WTC11 (cell line): ENCODE measurements around the gene FAM13B. TPM values are rescaled to one million over a fixed set of nuclear protein-coding genes. Genes with fewer than 3 reads are reported as not detected.
"Not testable (repeated sequence)": the region's sequence is repeated elsewhere in the genome, so short reads cannot be mapped to it uniquely, and the experiment has no call there.

Source experiments
- ATAC-seq: fragments of 200-7000 bp; cut with Tn5 transposase; 2 replicates; pipeline ENCODE4 v1.10.0; 2021; ENCODE audit warnings: mild to moderate bottlenecking, moderate library complexity
- CTCF ChIA-PET: fragments of 300-600 bp; sonication (Branson Sonifier 250); formaldehyde crosslinking; loops from one replicate; lab custom pipeline; 2021; ENCODE audit warnings: antibody characterized with exemption; lab: Charles Lee
- POLR2A ChIA-PET: fragments of 350-600 bp; sonication (Branson Sonifier 250); formaldehyde crosslinking; loops from one replicate; lab custom pipeline; 2021; ENCODE audit warnings: antibody characterized with exemption; lab: Charles Lee
- DNase-seq: peaks from one replicate; pipeline ENCODE4 v3.0.0; 2021; ENCODE audit warnings: low spot score
- H3K27ac Mint-ChIP-seq: 2 replicates; pipeline ENCODE4 v1.8.0; 2021; ENCODE audit warnings: mixed read lengths
- H3K27me3 Mint-ChIP-seq: 2 replicates; pipeline ENCODE4 v1.8.0; 2021; ENCODE audit warnings: low read depth, mild to moderate bottlenecking, moderate library complexity, mixed read lengths
- H3K36me3 Mint-ChIP-seq: 2 replicates; pipeline ENCODE4 v1.8.0; 2021; ENCODE audit warnings: mixed read lengths
- H3K4me1 Mint-ChIP-seq: 2 replicates; pipeline ENCODE4 v1.8.0; 2022; ENCODE audit warnings: mixed read lengths
- H3K4me3 Mint-ChIP-seq: 2 replicates; pipeline ENCODE4 v1.8.0; 2021; ENCODE audit warnings: mild to moderate bottlenecking, moderate library complexity, mixed read lengths
- H3K9me3 Mint-ChIP-seq: 2 replicates; pipeline ENCODE4 v1.8.0; 2021; ENCODE audit warnings: mixed read lengths
- CREM ChIP-seq: sonication (generic); formaldehyde crosslinking; IDR thresholded peaks from 2 replicates; pipeline ENCODE4 v1.8.1; 2022; ENCODE audit warnings: mild to moderate bottlenecking, missing genetic modification reagents, moderate library complexity
- FOXJ3 ChIP-seq: sonication (generic); formaldehyde crosslinking; IDR thresholded peaks from 2 replicates; pipeline ENCODE4 v1.9.0; 2021; ENCODE audit warnings: missing genetic modification reagents, mild to moderate bottlenecking, borderline replicate concordance
- GABPB1 ChIP-seq: sonication (generic); formaldehyde crosslinking; IDR thresholded peaks from 2 replicates; pipeline ENCODE4 v1.8.1; 2023; ENCODE audit warnings: mild to moderate bottlenecking, missing genetic modification reagents
- HMGA2 ChIP-seq: fragments of 250-450 bp; sonication (Bioruptor Pico); IDR thresholded peaks from 2 replicates; pipeline ENCODE4 v1.4.0; 2021; ENCODE audit warnings: mild to moderate bottlenecking, moderate library complexity
- JAZF1 ChIP-seq: fragments of 250-450 bp; sonication (Bioruptor Pico); IDR thresholded peaks from 2 replicates; pipeline ENCODE4 v1.9.0; 2021; ENCODE audit warnings: moderate library complexity, mild to moderate bottlenecking, inconsistent platforms
- KAT7 ChIP-seq: sonication (generic); formaldehyde crosslinking; IDR thresholded peaks from 2 replicates; pipeline ENCODE4 v1.8.1; 2023; ENCODE audit warnings: missing genetic modification reagents, mild to moderate bottlenecking, borderline replicate concordance
- NFE2L1 ChIP-seq: sonication (generic); formaldehyde crosslinking; IDR thresholded peaks from 2 replicates; pipeline ENCODE4 v1.8.1; 2023; ENCODE audit warnings: missing genetic modification reagents
- SOX15 ChIP-seq: fragments of 250-450 bp; sonication (Bioruptor Pico); IDR thresholded peaks from 2 replicates; pipeline ENCODE4 v1.9.0; 2021; ENCODE audit warnings: mild to moderate bottlenecking
- TEAD4 ChIP-seq: sonication (generic); formaldehyde crosslinking; IDR thresholded peaks from 2 replicates; pipeline ENCODE4 v1.8.0; 2022; ENCODE audit warnings: mild to moderate bottlenecking, missing genetic modification reagents
- ZNF138 ChIP-seq: sonication (generic); formaldehyde crosslinking; conservative IDR thresholded peaks from 2 replicates; pipeline ENCODE4 v1.8.1; 2022; ENCODE audit warnings: mild to moderate bottlenecking, moderate library complexity, missing genetic modification reagents
- ZNF317 ChIP-seq: sonication (generic); formaldehyde crosslinking; IDR thresholded peaks from 2 replicates; pipeline ENCODE4 v1.8.1; 2023; ENCODE audit warnings: low read depth, mild to moderate bottlenecking, moderate library complexity, missing genetic modification reagents, borderline replicate concordance
- ZNF423 ChIP-seq: fragments of 250-450 bp; sonication (Bioruptor Pico); IDR thresholded peaks from 2 replicates; pipeline ENCODE4 v2.1.2; 2022; ENCODE audit warnings: mild to moderate bottlenecking, moderate library complexity
- total RNA-seq: library from RNA; stranded (reverse); gene quantifications from 3 replicates; pipeline ENCODE4 v1.2.3, GENCODE V29; 2021
- TF ChIP-seq, protein P1 (sequence below): fragments of 250-450 bp; sonication (Bioruptor Pico); IDR thresholded peaks from 2 replicates; pipeline ENCODE4 v1.9.0; 2021; ENCODE audit warnings: mild to moderate bottlenecking
- TF ChIP-seq, protein P2 (sequence below): sonication (generic); formaldehyde crosslinking; IDR thresholded peaks from 2 replicates; pipeline ENCODE4 v1.8.0; 2022; ENCODE audit warnings: mild to moderate bottlenecking, missing genetic modification reagents
- TF ChIP-seq, protein P3 (sequence below): sonication (generic); formaldehyde crosslinking; conservative IDR thresholded peaks from 2 replicates; pipeline ENCODE4 v1.8.1; 2022; ENCODE audit warnings: mild to moderate bottlenecking, missing genetic modification reagents
- TF ChIP-seq, protein P4 (sequence below): sonication (generic); formaldehyde crosslinking; IDR thresholded peaks from 2 replicates; pipeline ENCODE4 v1.8.1; 2023; ENCODE audit warnings: mild to moderate bottlenecking, missing genetic modification reagents, moderate library complexity
- TF ChIP-seq, protein P5 (sequence below): fragments of 250-450 bp; sonication (Bioruptor Pico); IDR thresholded peaks from 2 replicates; pipeline ENCODE4 v1.9.0; 2021; ENCODE audit warnings: mild to moderate bottlenecking, borderline replicate concordance

FAM13B gene
- total RNA-seq, 1 experiment from 2014 or later, result 15.6 TPM

DNA sequence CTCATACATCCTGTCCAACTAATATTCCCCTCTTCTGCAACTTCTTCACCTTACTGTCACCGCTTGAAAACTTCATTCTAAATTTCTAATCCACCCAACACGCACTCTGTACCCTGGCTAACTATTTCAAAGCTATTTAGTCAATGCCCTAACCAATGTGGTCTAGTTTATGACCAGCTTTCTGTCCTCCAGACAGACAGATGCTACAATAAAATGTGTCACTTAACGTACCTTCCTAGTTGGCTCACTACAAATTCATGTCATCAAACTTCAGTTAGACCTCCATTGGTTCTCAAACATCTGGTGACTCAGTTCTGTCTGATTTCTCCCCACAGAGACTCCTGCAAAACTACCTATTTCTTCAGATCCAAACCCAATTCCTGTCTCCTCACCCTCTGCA is 57.7 kb downstream of the FAM13B start:
- no peak for TF ChIP-seq CREM
- TF ChIP-seq, all 79 proteins: peak for 0
- ATAC-seq (no peak), DNase-seq (no peak)
- ChIA-PET POLR2A (no interaction called here), CTCF (no interaction called here)
- Mint-ChIP-seq H3K27me3 (no peaks in the 10 kb centered on the region), H3K36me3 (peaks cover 65% of the 10 kb centered on the region), H3K9me3 (peaks cover 29% of the 10 kb centered on the region), H3K4me3 (no peak overlapping the region), H3K4me1 (no peaks in the 10 kb centered on the region), H3K27ac (no peak overlapping the region)

DNA sequence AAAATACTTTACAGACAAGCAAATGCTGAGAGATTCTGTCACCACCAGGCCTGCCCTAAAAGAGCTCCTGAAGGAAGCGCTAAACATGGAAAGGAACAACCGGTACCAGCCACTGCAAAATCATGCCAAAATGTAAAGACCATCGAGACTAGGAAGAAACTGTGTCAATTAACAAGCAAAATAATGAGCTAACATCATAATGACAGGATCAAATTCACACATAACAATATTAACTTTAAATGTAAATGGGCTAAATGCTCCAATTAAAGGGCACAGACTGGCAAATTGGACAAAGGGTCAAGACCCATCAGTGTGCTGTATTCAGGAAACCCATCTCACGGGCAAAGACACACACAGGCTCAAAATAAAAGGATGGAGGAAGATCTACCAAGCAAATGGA is 62.5 kb downstream of the FAM13B start:
- DNase-seq, H3K4me3 Mint-ChIP-seq, CTCF ChIA-PET, H3K27me3 Mint-ChIP-seq, H3K27ac Mint-ChIP-seq, H3K4me1 Mint-ChIP-seq, POLR2A ChIA-PET, ATAC-seq: not testable (repeated sequence)
- peaks cover 35% of the 10 kb centered on the region for H3K9me3 Mint-ChIP-seq
- H3K36me3 Mint-ChIP-seq, result peaks cover 59% of the 10 kb centered on the region

DNA sequence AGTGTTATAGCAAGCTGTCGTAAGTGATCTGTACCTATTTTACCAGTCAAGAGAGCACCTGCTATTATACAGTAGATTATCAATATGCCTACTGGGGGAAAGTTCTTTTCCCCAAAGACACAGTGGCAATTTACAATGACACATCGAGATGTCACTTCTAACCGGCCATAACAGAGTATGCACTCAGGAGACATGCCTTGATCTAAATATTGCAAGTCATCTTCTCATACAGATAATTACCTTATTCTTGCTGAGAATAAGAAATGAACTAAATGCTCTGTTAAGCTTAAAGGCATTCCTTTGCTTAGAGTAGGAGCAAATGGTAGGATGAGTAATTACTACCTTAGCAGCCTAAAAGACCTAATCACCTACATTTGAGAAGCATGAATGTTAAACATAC is 72.1 kb downstream of the FAM13B start:
- TF ChIP-seq TEAD4 (CRISPR knock-in tag) (no peak), SOX15 (no peak), NFE2L1 (CRISPR knock-in tag) (no peak), JAZF1 (CRISPR knock-in tag) (no peak), ZNF138 (no peak), FOXJ3 (no peak), ZNF317 (CRISPR knock-in tag) (no peak), KAT7 (no peak)
- TF ChIP-seq, protein P1, sequence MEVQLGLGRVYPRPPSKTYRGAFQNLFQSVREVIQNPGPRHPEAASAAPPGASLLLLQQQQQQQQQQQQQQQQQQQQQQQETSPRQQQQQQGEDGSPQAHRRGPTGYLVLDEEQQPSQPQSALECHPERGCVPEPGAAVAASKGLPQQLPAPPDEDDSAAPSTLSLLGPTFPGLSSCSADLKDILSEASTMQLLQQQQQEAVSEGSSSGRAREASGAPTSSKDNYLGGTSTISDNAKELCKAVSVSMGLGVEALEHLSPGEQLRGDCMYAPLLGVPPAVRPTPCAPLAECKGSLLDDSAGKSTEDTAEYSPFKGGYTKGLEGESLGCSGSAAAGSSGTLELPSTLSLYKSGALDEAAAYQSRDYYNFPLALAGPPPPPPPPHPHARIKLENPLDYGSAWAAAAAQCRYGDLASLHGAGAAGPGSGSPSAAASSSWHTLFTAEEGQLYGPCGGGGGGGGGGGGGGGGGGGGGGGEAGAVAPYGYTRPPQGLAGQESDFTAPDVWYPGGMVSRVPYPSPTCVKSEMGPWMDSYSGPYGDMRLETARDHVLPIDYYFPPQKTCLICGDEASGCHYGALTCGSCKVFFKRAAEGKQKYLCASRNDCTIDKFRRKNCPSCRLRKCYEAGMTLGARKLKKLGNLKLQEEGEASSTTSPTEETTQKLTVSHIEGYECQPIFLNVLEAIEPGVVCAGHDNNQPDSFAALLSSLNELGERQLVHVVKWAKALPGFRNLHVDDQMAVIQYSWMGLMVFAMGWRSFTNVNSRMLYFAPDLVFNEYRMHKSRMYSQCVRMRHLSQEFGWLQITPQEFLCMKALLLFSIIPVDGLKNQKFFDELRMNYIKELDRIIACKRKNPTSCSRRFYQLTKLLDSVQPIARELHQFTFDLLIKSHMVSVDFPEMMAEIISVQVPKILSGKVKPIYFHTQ (CRISPR knock-in tag), result no peak
- TF ChIP-seq, protein P2, sequence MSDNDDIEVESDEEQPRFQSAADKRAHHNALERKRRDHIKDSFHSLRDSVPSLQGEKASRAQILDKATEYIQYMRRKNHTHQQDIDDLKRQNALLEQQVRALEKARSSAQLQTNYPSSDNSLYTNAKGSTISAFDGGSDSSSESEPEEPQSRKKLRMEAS (CRISPR knock-in tag), result no peak
- TF ChIP-seq, protein P3, sequence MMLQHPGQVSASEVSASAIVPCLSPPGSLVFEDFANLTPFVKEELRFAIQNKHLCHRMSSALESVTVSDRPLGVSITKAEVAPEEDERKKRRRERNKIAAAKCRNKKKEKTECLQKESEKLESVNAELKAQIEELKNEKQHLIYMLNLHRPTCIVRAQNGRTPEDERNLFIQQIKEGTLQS, result no peak
- ATAC-seq, result no peak
- H3K27me3 Mint-ChIP-seq, result no peaks in the 10 kb centered on the region
- H3K4me3 Mint-ChIP-seq, result no peak overlapping the region
- DNase-seq, result no peak
- CTCF ChIA-PET, result no interaction called here
- no peaks in the 10 kb centered on the region for H3K9me3 Mint-ChIP-seq
- H3K27ac Mint-ChIP-seq, result peak overlapping the region; percentile 61
- POLR2A ChIA-PET, result no interaction called here
- H3K36me3 Mint-ChIP-seq, result peaks cover 25% of the 10 kb centered on the region
- no peaks in the 10 kb centered on the region for H3K4me1 Mint-ChIP-seq

DNA sequence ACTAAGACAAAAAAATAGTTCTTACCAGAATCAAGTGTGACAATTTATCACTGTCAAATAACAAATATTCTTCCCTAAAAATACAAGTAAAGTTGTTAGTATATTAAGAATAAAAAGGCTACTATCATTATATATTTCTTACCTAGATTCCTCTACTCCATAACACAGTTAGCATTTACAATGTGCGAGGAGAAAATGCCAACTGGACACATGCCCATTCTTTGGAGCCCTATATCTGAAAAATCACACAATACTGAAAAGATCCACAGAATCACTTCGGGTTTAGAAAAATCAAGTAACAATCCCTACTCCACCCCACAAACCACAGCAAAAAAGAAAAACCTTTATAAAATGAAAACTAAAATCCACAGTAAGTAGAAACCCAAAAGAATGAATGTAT is 72.7 kb downstream of the FAM13B start:
- TF ChIP-seq, protein P4, sequence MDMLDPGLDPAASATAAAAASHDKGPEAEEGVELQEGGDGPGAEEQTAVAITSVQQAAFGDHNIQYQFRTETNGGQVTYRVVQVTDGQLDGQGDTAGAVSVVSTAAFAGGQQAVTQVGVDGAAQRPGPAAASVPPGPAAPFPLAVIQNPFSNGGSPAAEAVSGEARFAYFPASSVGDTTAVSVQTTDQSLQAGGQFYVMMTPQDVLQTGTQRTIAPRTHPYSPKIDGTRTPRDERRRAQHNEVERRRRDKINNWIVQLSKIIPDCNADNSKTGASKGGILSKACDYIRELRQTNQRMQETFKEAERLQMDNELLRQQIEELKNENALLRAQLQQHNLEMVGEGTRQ, result no peak
- TF ChIP-seq HMGA2 (CRISPR knock-in tag), result no peak
- POLR2A ChIA-PET, result no interaction called here
- no peak for ATAC-seq

DNA sequence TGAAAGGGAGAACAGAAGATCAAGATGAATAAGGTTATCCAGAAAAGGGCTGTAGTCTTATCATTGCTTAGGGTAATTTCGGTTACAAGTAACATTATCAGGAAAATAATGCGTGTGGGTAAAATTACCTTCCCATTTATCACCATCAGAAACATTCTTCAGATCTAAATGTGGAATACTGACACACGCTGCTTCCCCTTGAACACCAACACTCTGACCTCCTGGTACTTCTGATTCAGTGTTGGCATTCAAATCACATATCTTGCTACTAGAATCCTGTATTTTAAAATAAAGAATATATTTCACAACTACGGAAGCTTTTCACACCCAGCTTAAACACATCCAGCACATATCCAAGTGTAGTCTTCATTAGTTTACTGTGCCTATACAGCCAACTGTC is 73.4 kb downstream of the FAM13B start:
- ChIA-PET CTCF (no interaction called here), POLR2A (no interaction called here)
- no peaks in the 10 kb centered on the region for H3K9me3 Mint-ChIP-seq
- H3K27ac Mint-ChIP-seq, result no peak overlapping the region
- DNase-seq (no peak), ATAC-seq (no peak)
- no peaks in the 10 kb centered on the region for H3K4me1 Mint-ChIP-seq
- no peak overlapping the region for H3K4me3 Mint-ChIP-seq
- H3K27me3 Mint-ChIP-seq, result no peaks in the 10 kb centered on the region
- peaks cover 22% of the 10 kb centered on the region for H3K36me3 Mint-ChIP-seq
- TF ChIP-seq ZNF423 (CRISPR knock-in tag), result no peak
- no peak for TF ChIP-seq CREM
- TF ChIP-seq, protein P2 (CRISPR knock-in tag), result no peak
- no peak for TF ChIP-seq GABPB1 (CRISPR knock-in tag)
- TF ChIP-seq, protein P5, sequence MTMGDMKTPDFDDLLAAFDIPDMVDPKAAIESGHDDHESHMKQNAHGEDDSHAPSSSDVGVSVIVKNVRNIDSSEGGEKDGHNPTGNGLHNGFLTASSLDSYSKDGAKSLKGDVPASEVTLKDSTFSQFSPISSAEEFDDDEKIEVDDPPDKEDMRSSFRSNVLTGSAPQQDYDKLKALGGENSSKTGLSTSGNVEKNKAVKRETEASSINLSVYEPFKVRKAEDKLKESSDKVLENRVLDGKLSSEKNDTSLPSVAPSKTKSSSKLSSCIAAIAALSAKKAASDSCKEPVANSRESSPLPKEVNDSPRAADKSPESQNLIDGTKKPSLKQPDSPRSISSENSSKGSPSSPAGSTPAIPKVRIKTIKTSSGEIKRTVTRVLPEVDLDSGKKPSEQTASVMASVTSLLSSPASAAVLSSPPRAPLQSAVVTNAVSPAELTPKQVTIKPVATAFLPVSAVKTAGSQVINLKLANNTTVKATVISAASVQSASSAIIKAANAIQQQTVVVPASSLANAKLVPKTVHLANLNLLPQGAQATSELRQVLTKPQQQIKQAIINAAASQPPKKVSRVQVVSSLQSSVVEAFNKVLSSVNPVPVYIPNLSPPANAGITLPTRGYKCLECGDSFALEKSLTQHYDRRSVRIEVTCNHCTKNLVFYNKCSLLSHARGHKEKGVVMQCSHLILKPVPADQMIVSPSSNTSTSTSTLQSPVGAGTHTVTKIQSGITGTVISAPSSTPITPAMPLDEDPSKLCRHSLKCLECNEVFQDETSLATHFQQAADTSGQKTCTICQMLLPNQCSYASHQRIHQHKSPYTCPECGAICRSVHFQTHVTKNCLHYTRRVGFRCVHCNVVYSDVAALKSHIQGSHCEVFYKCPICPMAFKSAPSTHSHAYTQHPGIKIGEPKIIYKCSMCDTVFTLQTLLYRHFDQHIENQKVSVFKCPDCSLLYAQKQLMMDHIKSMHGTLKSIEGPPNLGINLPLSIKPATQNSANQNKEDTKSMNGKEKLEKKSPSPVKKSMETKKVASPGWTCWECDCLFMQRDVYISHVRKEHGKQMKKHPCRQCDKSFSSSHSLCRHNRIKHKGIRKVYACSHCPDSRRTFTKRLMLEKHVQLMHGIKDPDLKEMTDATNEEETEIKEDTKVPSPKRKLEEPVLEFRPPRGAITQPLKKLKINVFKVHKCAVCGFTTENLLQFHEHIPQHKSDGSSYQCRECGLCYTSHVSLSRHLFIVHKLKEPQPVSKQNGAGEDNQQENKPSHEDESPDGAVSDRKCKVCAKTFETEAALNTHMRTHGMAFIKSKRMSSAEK (CRISPR knock-in tag), result no peak

More for the DNA sequence above, 72.7 kb downstream of the FAM13B start:
- no peak for DNase-seq
- no peak overlapping the region for H3K4me3 Mint-ChIP-seq
- H3K36me3 Mint-ChIP-seq, result peaks cover 25% of the 10 kb centered on the region
- no peak overlapping the region for H3K27ac Mint-ChIP-seq
- H3K27me3 Mint-ChIP-seq, result no peaks in the 10 kb centered on the region
- no peaks in the 10 kb centered on the region for H3K9me3 Mint-ChIP-seq
- no peaks in the 10 kb centered on the region for H3K4me1 Mint-ChIP-seq
- CTCF ChIA-PET, result no interaction called here
